Activated CD4-positive, alpha-beta T cell treated with anti-CD3 and anti-CD28 coated beads, Interleukin-2, amount 50 U/mL, for 4 hours (primary cell): ENCODE measurements around the gene PDGFRB.

ENCODE experiments used
- DNase-seq, 2 experiments: peaks; one replicate each; pipeline ENCODE4 v3.0.0-alpha.2; 2020

PDGFRB gene

GRCh38 chr5:150080696-150081435 lies 74.8 kb downstream of the PDGFRB start:
- no peak for DNase-seq

GRCh38 chr5:150079909-150080461 lies 75.7 kb downstream of the PDGFRB start:
- no peak for DNase-seq

GRCh38 chr5:150078802-150079689 lies 76.6 kb downstream of the PDGFRB start:
- DNase-seq = no peak

- DNase-seq = no peak
These were observed 77.4 kb downstream of the PDGFRB start for GRCh38 chr5:150077996-150078801.

GRCh38 chr5:150077060-150077459 lies 78.6 kb downstream of the PDGFRB start:
- DNase-seq = no peak

GRCh38 chr5:150075806-150076205 lies 79.8 kb downstream of the PDGFRB start:
- DNase-seq = no peak

GRCh38 chr5:150075233-150075632 lies 80.4 kb downstream of the PDGFRB start:
- no peak for DNase-seq

- no peak for DNase-seq
These were observed 82.0 kb downstream of the PDGFRB start for GRCh38 chr5:150073677-150074076.

- DNase-seq = no peak
These were observed 82.5 kb downstream of the PDGFRB start for GRCh38 chr5:150073086-150073625.

- DNase-seq = no peak
These were observed 84.8 kb downstream of the PDGFRB start for GRCh38 chr5:150070821-150071220.

GRCh38 chr5:150069672-150070627 lies 85.7 kb downstream of the PDGFRB start:
- DNase-seq = no peak

- no peak for DNase-seq
These were observed 86.5 kb downstream of the PDGFRB start for GRCh38 chr5:150068961-150069645.

- DNase-seq = no peak
These were observed 87.2 kb downstream of the PDGFRB start for GRCh38 chr5:150068472-150068871.

- DNase-seq = no peak
These were observed 87.6 kb downstream of the PDGFRB start for GRCh38 chr5:150068071-150068470.

- no peak for DNase-seq
These were observed 88.2 kb downstream of the PDGFRB start for GRCh38 chr5:150067405-150067960.

- DNase-seq = no peak
These were observed 88.7 kb downstream of the PDGFRB start for GRCh38 chr5:150066901-150067396.

GRCh38 chr5:150066436-150066835 lies 89.2 kb downstream of the PDGFRB start:
- DNase-seq = no peak

GRCh38 chr5:150065886-150066285 lies 89.8 kb downstream of the PDGFRB start:
- no peak for DNase-seq

- DNase-seq = no peak
These were observed 90.3 kb downstream of the PDGFRB start for GRCh38 chr5:150065346-150065745.

- no peak for DNase-seq
These were observed 90.9 kb downstream of the PDGFRB start for GRCh38 chr5:150064681-150065220.
